GM21381 (cell line): ENCODE measurements around the gene LYST.

Source experiments
- ATAC-seq: cut with Tn5 transposase; IDR thresholded peaks from one replicate; pipeline ENCODE4 v1.9.1; 2021; ENCODE audit warnings: mild to moderate bottlenecking, moderate library complexity; ENCODE audit not compliant: unreplicated experiment

The LYST gene

GRCh38 chr1:235726557-235726956, 140.1 kb downstream of the LYST start:
- ATAC-seq, result no peak

- ATAC-seq, result no peak
Observed at GRCh38 chr1:235725434-235725833, 141.3 kb downstream of the LYST start.

GRCh38 chr1:235724730-235725129, 142.0 kb downstream of the LYST start:
- no peak for ATAC-seq

GRCh38 chr1:235722858-235723257, 143.8 kb downstream of the LYST start:
- no peak for ATAC-seq

GRCh38 chr1:235721982-235722381, 144.7 kb downstream of the LYST start:
- ATAC-seq, result no peak

GRCh38 chr1:235720544-235720943, 146.2 kb downstream of the LYST start:
- no peak for ATAC-seq

GRCh38 chr1:235714205-235714897, 152.4 kb downstream of the LYST start:
- no peak for ATAC-seq

- ATAC-seq, result no peak
Observed at GRCh38 chr1:235712812-235713211, 153.9 kb downstream of the LYST start.

GRCh38 chr1:235710687-235711086, 156.0 kb downstream of the LYST start:
- no peak for ATAC-seq

- ATAC-seq, result no peak
Observed at GRCh38 chr1:235709018-235709417, 157.7 kb downstream of the LYST start.

- no peak for ATAC-seq
Observed at GRCh38 chr1:235708390-235708962, 158.2 kb downstream of the LYST start.

GRCh38 chr1:235703506-235703905, 163.2 kb downstream of the LYST start:
- ATAC-seq, result no peak

GRCh38 chr1:235702412-235702811, 164.3 kb downstream of the LYST start:
- ATAC-seq, result no peak

GRCh38 chr1:235697508-235697907, 169.2 kb downstream of the LYST start:
- no peak for ATAC-seq

GRCh38 chr1:235689356-235689755, 177.3 kb downstream of the LYST start:
- no peak for ATAC-seq

- no peak for ATAC-seq
Observed at GRCh38 chr1:235688096-235688495, 178.6 kb downstream of the LYST start.

GRCh38 chr1:235683653-235684052, 183.1 kb downstream of the LYST start:
- no peak for ATAC-seq

GRCh38 chr1:235682216-235682615, 184.5 kb downstream of the LYST start:
- no peak for ATAC-seq

GRCh38 chr1:235679644-235680043, 187.1 kb downstream of the LYST start:
- ATAC-seq, result no peak

- ATAC-seq, result no peak
Observed at GRCh38 chr1:235679005-235679404, 187.7 kb downstream of the LYST start.

- no peak for ATAC-seq
Observed at GRCh38 chr1:235675152-235675890, 191.4 kb downstream of the LYST start.

GRCh38 chr1:235673981-235674380, 192.7 kb downstream of the LYST start:
- ATAC-seq, result no peak
